ENCODE measurements around the gene RSRP1.
A peak's percentile ranks its signal among the peaks of the same experiment; 100 is the strongest.

Gene RSRP1

DNA sequence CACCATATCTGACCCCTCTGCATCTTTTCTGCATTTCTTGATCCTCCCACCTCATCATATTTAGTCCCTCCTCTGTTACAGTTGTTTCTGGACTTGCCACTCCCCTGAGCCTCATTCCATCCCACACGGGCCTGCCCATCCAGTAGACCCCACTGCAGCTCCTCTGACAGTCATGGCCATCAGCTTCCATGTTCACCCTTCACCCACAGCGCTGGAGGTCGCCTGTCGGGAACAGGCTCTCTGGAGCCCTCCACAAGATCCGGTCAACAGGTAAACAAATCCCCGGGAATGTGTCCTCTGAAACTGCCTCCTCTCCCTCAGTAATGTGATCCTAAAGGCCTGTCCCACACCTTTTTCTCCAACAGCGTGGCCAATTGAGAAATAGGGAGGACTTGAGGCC, 46.2 kb downstream of the RSRP1 start:
- no peak overlapping the region for H3K4me3 ChIP-seq (ENCODE audit: low read depth, low read length)
- DNase-seq (ENCODE audit: low read depth): no peak
- TF ChIP-seq, protein P1, sequence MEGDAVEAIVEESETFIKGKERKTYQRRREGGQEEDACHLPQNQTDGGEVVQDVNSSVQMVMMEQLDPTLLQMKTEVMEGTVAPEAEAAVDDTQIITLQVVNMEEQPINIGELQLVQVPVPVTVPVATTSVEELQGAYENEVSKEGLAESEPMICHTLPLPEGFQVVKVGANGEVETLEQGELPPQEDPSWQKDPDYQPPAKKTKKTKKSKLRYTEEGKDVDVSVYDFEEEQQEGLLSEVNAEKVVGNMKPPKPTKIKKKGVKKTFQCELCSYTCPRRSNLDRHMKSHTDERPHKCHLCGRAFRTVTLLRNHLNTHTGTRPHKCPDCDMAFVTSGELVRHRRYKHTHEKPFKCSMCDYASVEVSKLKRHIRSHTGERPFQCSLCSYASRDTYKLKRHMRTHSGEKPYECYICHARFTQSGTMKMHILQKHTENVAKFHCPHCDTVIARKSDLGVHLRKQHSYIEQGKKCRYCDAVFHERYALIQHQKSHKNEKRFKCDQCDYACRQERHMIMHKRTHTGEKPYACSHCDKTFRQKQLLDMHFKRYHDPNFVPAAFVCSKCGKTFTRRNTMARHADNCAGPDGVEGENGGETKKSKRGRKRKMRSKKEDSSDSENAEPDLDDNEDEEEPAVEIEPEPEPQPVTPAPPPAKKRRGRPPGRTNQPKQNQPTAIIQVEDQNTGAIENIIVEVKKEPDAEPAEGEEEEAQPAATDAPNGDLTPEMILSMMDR (IDR thresholded peaks at IDR 0.05; ENCODE audit: insufficient read depth, low read depth, low read length, missing control alignments): no peak

DNA sequence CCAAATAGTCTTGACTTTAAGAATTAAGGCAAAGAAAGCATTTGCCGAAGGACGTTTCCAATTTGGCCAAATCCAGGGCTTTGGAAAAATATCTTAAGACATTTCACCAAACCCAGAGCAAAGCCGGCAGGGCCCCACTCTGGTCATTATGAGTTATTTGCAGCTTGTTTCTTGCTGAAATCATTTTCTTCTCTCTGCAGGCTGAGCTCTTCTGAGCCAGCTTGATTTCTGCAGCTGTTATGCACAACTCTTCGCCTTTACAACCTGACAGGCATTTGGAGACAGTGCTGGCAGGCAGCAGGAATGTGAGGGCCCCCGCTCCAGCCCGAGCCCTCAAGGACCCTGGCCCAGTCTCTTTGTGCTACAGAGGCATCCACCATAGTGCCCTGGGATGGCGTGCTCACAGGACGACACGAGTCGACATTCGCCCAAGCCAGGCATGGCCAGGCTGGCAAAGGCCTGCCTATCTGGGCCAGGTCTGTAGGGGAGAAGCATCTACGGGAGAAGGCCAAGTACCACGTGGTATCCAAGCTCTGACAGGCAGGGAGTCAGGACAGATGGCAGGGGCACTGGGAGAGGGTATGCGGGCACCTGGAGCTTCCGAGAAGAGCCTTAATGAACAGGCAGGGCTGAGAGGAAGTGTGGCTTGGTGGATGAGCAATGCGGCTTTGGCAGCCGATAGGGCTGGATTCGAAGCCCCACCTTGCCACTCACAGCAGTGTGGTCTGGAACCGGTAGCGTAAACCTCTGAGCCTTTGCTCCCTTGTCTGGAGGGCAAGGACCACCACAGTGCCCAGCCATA, 47.2 kb downstream of the RSRP1 start:
- TF ChIP-seq, protein P1 (IDR thresholded peaks at IDR 0.05; ENCODE audit: insufficient read depth, low read depth, low read length, missing control alignments): no peak
- no peak for DNase-seq (ENCODE audit: low read depth)
- no peak overlapping the region for H3K4me3 ChIP-seq (ENCODE audit: low read depth, low read length)

GRCh38 chr1:25198663-25199252, 48.5 kb downstream of the RSRP1 start:
- H3K4me3 ChIP-seq (ENCODE audit: low read depth, low read length): no peak overlapping the region
- peak; percentile 31 for DNase-seq (ENCODE audit: low read depth)
- TF ChIP-seq, protein P1 (IDR thresholded peaks at IDR 0.05; ENCODE audit: insufficient read depth, low read depth, low read length, missing control alignments): peak; percentile 30

DNA sequence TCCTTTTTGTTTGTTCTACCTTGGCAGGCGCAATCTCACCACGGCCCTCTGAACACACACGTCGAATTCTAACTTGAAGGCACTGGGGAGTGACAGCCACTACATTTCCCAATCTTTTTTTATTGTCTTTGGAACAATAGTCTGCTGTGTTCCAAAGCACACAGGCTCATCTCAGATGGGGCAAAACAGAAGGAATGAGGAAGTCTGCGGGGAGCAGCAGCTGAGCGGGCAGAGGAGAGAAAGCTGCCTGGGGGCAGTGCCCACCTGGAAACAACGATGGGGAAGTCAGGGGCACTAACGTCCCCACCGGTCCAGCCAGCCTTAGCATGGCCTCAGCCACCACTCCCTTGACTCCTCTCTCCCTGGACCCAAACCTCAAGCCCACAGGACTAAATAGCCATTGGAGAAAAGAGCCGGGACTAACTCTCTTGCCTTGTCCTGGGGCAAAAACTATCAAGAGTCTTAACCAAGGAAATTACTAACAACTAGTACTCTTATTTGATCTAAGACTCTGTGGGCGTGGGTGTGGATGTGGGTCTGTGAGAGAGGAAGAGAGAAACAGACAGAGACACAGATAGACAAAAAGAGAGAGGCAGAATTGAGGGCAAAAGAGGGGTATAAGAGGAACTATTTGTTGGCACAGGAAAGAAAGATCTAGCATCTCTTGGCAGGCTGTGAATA, 49.1 kb downstream of the RSRP1 start:
- no peak overlapping the region for H3K4me3 ChIP-seq (ENCODE audit: low read depth, low read length)
- TF ChIP-seq, protein P1 (IDR thresholded peaks at IDR 0.05; ENCODE audit: insufficient read depth, low read depth, low read length, missing control alignments): no peak
- no peak for DNase-seq (ENCODE audit: low read depth)

DNA sequence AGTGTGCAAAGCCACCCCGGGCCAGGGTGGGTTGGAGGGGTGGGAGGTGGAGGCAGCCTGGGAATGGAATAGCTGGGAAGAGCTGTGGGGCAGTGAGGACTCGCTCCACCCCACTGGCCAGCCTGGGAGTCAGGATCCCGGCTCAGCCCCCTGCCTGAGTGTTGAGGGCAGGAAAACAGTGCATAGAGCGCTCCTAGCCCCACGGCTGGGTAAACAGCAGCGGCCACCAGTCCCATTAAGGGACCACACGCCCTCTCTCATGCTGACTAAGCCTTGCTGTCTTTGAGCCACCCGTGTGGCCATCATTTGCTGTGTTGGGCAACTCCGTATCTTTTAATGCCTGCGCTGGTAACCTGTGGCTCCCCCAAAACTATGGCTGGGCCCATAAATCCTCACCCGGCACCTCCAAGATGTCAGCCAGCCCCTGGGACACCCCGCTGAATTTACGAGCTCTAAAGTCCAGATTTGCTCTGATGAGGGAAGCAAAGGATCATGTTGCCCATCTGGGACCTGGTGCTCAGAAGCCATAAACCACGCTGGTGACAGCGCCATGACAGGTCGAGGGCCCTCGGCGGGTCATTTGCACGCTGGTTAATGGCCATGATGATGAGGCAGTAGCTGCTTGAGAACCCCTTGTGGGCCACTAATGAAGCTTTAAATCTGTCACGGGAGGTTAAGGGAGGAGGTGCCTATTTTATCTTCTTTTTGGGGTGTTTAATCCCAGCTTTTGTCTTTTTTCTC, 49.8 kb downstream of the RSRP1 start:
- no peak for DNase-seq (ENCODE audit: low read depth)
- TF ChIP-seq, protein P1 (IDR thresholded peaks at IDR 0.05; ENCODE audit: insufficient read depth, low read depth, low read length, missing control alignments): no peak
- no peak overlapping the region for H3K4me3 ChIP-seq (ENCODE audit: low read depth, low read length)

DNA sequence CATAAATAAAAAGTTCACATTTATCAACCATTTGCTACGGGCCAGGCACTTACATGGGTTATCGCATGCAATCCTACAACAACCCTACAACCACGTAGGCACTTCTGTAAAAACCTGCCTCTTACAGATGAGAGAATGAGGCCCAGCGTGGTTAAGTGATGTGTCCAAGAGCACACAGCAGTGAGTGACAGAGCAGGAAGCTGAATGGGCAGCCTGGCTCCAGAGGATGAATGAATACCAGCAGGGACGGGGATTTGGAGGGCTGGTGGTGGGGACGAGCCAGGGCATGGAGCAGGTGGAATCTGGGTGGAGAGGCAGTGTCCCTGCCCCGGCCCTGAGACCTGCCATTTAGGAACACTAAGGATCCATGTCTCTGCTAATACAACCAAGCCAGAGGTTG, 50.4 kb downstream of the RSRP1 start:
- TF ChIP-seq, protein P1 (IDR thresholded peaks at IDR 0.05; ENCODE audit: insufficient read depth, low read depth, low read length, missing control alignments): no peak
- no peak for DNase-seq (ENCODE audit: low read depth)
- H3K4me3 ChIP-seq (ENCODE audit: low read depth, low read length): no peak overlapping the region

All from GM12865 (cell line).